CD4-positive, alpha-beta T cell treated with Interleukin-10 for 1 hour (primary cell): ENCODE results near the gene CSRP3.

Source experiments
- DNase-seq: peaks from one replicate; pipeline ENCODE4 v3.0.0-alpha.2; 2020

The CSRP3 gene

DNA sequence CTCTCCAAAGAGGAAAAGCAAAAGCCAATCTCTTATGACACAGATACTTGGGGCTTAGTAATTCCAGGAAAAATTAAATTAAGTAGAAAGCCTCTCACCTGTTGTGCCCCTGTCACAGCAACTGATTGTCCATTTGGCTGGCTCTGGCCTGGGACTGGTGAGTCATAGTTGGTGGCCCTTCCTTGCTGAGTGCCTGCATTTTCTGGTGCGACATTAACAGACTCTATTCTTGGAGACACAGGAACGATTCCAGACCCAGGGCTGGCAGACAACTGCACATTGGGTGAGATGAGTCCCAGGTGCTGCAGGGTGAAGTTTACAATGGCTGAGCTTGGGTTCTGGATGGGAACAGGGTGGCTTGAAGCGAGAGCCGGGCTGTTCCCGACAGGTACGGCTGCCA, 23.3 kb upstream of the CSRP3 start:
- no peak for DNase-seq

DNA sequence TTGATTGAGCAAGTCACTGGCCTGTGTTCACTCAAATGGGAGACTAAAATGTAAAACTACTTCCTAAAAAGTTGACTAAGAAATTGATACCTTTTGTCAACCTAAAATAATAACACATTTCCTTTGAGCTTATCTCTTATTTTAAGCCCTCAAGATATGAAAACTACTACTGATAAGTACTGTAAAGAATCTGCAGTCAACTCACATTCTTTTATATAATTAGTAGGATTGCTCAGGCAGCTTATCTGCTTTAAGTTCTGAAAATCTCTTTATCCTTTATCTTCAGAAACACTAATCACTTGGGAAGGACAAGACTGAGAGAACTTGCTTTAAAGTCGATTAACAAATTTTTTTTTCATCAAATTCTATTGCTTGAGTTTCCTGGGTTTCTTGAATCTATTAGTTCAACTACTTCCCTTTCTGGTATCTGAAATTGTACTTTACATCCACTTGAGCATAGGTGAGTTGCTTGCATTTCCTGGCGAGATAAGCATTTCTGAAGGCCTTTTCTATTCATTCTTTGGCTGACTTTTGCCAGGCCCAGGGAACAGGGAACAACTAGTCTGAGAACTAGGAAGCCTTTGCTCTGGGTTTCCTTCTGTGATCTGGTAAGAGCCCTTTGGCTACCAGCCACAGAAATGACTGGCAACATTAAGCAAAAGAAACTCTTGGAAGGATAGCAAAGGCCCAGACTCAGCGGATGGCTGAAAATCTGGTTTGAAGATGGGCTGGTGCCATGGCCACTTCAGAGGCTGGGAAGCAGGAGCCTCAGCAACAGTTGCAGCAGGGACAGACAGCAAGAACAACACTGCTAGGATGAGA, 19.3 kb upstream of the CSRP3 start:
- no peak for DNase-seq

DNA sequence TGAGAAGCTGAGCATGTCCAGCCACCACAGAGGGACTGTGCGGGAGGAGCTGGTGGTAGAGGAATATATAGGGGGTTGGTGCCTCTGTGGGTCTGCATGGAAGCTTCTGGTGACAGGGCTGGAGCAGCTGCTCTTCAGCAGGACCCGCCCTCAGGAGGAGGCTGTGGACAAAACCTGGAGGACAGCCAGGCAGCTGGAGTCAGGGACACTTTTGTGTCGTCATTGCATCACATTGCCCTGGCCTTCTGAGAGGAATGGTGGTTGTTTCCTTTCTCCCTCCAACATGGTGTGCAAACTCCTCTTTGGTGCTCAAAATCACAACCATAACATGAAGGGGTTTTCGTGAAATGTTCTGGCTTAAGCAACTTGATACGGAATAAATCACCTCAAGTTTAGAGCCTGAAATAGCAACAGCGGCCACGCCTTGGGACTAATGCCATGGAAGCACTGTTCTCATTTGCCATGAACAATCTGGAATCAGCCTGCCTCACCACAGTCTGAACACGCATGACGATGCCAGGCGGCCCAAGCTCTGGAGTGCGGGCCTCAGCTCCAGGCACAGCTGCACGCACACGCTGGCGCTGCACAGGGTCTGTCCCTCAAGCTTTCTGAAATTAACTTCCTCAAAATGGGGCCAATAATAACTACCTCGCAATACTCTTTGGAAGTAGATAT, 17.1 kb upstream of the CSRP3 start:
- DNase-seq = no peak

DNA sequence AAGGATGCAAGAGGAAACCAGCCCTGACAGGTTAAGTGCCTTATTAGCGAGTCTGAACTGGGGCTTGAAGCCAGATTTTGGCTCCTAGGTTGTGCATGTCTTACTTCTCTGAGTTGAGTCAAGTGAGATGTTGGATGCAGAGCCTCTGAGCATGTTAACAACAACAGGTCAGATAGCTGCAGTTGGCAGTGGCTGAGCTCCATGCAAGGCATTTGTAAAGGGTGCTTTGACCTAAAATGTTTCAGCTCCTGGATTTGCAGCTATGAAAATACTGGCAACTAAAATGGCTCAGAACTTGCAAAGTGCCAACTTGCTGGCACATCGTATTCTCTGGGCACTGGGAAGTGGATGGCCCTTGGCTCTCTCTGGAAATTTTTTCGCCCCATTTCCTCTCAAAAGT, 16.4 kb upstream of the CSRP3 start:
- no peak for DNase-seq

DNA sequence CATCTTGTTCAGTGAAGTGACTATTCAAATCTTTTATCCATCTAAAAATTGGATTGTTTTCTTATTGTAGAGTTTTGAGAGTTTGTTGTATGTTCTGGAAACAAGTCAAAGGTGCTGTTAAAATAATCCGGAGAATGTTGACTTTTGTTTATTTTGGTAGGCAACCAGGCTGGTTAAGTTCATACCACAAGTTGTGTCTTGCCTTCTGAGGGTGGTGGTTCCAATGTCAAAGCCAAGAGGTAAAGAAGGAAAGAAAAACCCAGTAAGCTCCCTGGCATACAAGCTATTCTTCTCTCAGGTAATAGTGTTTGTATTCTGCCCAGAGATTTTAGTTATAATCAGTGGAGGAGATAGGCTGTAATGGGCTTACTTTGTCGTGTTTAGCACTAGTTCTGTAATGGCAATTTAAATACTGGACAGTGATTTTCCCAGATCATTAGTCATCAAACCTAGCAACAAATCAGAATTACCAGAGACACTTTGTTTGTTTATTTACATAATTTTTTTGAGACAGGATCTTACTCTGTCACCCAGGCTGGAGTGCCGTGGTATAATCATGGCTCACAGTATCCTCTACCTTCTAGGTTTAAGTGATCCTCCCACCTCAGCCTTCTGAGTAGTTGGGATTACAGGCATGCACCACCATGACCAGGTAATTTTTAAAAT, 15.1 kb upstream of the CSRP3 start:
- no peak for DNase-seq

DNA sequence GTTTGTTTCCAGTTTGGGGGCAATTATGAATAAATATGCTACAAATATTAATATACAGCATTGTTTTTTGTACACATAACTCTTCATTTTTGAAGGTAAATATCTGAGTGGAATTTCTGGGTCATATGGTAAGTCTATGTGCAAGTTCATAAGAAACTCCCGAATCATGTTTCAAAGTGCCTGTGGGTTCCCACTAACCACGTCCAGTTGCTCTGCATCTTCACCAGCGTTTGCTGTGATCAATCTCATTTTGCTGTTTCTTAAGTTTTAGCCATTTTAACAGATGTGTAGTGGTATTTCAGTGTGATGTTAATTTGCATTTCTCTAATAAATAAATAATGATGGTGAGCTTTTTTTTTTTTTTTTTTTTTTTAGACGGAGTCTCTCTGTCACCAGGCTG, 14.2 kb upstream of the CSRP3 start:
- DNase-seq = no peak

DNA sequence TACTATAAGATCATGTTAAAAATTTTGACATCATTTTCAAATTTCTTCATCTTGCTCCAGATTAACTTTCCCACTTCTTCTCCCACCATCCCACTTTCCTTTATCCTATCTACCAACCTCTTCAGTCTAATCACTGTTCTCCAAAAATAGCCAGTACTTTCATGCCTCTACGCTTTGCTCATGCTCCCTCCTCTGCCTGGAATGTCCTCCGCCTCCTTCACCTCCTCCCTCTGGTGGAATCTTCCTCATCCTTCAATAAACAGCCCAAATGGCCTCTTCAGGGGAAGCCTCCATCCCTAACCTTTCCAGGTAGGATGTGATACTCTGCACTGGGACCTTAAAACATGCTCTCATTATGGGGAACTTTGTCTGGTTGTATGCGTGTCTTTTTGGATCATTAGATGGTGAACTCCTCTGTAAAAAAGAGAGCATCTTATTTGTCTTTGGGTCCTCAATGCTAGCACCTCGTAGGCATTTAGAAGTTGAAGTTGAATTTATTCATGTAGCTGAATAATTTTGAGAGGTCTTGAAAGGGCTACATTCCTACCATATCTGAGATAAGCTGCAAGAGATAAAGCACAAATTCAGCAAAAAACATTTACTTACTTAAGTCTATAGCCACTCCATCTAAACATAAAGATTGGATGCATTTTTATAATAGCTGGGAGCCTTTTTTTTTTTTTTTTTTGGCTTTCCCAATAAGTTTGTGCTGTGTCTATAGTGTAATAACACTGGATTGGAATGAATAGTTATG, 8.0 kb upstream of the CSRP3 start:
- no peak for DNase-seq

DNA sequence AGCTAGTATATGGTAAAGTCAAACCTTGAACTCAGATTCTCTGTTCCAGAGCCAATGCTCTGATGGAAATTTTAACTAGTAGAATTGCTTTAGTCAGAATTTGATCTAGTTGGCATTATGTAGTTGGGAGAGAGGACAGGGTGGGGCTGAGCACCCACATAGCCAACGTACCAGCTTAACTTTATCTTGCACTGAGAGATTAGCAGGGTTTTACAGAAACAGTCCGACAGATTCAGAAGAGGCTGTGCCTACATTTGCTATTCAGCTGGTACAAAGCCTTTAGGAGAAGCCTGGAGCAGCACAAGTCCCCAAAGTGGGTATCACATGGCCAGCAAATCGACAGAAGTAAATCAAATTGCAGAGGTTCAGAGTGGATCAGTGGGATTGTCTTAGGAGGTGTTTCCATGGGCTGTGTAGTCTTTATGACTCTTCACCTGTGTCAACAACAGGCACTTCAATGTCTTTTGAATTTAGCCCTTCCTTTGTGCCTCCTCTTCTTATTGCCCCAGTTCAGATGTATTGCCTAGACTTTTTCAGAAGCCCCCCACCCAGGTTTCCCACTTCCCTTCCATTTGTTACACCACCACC, 7.3 kb upstream of the CSRP3 start:
- no peak for DNase-seq

DNA sequence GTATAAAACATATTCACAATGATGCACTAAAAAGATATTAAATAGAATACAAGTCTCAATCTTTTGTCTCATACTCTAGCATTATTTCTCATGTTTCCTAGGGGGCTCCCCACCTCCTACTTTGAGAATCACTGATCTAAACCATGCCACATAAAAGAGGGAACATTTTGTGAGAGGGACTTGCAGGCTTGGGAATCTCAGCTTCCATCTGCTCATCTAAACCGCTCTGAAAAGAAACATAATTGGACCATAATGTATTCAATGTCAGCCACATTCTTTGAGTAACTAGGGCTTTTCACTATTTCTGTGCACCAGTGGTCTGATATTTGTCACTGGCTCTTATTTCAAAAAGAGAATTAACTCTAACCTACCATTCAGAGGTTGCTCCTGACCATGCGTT, 6.4 kb upstream of the CSRP3 start:
- DNase-seq = no peak

DNA sequence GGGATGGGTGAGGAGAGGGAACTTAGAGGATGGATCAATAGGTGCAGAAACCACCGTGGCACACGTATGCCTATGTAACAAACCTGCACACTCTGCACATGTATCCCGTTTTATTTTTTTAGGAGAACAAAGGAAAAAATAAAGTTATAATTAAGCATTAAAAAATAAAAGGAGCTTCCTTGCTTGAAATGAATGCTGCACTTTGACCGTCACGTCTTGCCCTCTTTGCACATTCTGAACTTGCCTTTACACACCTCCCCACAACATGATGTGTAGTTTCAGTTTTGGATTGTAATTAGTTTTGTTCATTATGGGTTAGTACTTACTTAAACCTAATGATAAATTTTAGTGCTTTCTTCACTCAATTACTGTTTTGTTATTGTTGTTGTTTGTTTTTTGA, 3.1 kb upstream of the CSRP3 start:
- no peak for DNase-seq

DNA sequence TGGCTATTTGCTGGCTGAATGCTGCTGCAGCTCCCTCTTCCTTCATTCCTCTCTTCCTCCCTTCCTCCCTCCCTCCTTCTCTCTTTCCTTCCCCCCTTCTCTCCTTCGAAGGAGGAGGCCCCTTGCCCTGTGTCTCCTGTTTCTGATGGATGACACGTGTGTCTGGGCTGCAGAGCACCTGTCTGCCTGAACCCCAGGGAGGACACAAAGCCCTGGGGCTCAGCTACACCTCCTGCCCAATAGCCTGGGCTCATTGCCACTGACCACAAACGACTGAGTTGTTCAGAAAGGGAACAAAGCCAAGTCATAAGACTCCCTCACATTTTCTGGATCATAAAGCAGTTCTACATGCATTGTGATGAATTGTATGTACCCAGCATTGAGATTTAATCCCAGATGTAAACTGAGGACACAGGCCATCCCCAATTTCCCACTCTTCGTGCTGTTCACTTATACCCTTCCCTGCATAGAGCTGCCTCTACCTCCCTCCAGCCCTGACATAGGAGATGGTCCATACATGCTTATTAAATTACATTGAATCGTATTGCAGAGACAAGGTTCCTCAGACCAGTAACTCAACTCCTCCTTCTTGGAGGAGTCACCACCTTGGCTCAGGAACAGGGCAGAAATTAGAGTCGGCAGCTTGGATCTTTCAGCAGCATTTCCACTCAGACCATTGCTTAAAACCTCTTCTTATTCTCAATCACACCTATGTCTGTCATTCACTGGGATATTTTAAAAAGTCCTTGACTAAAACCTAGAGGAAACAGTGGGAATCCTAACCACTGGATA, 1.2 kb downstream of the CSRP3 start:
- no peak for DNase-seq

DNA sequence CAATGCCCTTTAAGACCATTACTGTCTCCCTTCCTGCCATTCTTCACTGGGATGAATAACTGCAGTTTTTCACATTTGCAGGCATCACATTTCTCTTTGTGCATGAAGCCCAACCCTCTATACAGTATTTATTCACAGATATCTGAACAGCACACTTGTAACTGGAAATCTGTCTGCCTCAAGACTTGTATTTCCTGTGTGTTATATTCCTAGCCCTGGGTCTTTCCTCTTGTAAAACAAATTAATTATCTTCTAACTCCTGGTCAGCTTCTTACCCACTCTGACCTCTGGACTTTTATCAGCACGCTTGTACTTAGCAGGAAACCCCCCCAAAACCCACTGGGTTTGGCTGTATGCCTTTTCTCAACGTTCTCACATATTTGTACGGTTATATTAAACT, 2.0 kb downstream of the CSRP3 start:
- no peak for DNase-seq

DNA sequence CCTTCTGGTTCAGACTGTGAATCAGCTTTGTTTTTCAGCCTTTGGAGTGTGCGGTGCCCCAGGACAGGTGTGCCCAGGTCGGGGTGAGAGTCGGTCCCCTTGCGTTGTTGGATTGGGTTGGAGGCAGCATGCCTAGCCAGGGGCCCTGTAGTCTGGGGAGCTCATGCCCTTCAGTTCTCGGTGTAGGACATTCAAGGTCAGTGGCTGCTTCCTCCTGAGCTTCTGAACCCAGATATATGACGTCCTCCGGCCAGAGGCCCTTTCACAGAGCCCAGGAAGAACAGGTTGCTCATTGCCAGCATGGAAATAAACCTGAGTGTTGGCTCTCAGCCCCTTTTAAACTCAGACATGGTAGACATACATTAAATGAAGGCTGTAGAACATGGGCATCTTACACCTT, 2.7 kb downstream of the CSRP3 start:
- no peak for DNase-seq

DNA sequence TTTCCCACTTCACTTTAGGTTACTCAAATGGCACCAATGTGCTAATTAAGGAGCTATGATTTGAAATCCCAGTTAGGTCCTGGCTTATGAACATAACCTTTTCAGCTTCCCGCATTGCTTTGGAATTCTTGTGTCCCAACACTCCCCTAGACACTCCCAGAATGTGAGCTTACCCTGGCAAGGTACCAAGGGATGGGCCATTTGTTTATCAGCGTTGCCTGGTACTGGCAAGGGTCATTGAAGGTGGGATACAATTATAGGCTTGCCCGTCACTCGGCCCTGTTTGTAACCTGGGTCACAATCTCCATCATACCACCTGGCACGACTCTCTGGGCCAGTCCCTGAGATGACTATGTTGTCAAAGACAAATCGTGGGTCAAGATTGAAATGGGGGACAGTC, 5.4 kb downstream of the CSRP3 start:
- no peak for DNase-seq

DNA sequence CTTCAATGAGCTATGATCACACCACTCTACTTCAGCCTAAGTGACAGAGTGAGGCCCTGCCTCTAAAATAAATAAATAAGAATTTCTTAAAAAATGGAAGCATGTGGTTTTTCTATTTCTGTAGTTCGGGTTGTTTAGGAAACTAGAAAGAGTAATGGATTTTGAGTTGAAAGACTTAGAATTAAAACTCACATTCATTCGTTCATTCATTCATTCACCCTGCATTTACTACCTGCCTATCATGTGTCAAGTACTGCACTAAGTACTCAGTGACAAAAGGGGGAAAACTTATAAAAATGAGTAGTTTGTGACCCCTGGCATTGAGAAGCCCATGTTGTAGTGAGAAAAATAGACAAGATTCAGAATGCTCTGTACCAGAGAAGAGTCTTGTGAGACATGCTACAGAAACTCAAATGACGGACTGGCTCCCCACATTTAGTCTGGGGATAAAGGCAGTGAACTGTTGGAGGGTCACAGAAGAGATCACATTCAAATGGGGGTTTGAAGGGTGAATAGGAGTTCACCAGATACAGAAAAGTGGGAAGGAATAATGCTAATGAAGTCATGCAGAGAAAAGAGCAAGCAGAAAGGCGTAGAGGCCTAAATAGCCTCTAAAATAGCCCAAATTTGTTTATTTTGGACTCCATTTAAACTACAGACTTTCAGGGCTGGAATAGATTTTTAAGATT, 7.0 kb downstream of the CSRP3 start:
- DNase-seq = no peak

DNA sequence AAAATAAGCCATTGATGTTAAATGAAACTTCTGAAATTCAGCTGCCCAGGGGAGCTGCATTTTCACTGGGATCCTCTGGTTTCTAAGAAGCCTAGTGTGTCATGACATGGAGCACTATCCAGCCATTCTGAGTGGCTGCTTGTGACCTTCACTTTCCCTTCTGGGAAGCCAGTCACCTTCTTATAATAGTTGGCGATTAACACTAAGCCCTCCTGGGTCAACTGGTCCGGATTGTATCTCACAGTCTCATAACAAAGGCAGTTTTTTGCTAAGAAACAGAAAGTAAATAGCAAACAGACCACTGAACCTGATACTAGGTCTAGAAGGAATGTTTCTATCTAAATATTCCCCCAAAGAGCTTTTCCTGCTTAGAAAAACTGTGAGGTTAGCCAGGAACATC, 7.9 kb downstream of the CSRP3 start:
- no peak for DNase-seq

DNA sequence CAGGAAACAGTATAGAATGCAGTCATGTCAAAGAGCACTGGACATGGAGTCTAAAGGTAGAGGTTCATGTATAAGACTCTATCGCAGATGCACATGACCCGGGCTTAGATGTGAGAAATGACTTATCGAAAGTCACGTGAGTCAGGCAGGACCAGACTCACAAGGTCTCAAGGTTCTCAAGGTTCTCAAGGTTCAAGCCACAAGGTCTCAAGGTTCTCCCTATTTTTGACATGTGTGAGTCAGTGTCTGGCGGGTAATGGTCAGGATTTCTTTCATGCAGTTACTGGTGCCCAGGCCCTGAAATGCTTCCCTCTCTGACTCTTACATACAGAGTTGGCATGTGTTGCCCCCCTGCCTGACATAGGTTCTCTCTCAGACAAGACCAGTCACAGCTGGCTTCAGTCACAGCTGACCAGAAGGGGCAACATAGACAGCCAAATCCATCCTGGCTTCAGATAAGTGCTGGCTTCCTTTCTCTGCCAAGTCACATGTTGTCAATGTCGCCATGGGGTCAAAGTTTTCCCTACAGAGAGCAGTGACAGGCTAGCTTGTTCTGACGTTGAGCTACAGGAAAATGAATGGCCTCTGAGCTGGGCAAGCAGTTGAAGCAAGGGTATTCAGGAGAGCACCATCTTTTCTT, 10.1 kb downstream of the CSRP3 start:
- no peak for DNase-seq

DNA sequence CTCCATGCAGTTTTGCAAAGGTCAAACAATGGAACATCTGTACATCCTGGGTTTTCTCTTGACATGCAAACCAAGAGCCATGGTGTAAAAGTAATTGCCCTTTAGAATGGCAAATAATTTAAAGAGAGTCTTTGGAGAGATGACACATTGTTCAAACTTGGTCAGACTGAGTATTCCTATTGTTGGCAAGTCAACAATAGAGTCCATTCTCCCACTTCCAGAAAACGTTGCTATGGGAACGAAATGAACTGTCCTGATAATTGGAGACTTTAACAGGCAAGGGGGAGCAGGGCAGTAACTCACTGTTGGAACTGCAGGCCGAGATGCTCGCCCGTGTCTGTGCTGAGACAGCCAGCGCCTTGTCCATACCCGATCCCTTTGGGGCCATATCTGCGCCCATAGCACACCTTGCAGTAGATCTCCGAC, 13.9 kb downstream of the CSRP3 start:
- no peak for DNase-seq

DNA sequence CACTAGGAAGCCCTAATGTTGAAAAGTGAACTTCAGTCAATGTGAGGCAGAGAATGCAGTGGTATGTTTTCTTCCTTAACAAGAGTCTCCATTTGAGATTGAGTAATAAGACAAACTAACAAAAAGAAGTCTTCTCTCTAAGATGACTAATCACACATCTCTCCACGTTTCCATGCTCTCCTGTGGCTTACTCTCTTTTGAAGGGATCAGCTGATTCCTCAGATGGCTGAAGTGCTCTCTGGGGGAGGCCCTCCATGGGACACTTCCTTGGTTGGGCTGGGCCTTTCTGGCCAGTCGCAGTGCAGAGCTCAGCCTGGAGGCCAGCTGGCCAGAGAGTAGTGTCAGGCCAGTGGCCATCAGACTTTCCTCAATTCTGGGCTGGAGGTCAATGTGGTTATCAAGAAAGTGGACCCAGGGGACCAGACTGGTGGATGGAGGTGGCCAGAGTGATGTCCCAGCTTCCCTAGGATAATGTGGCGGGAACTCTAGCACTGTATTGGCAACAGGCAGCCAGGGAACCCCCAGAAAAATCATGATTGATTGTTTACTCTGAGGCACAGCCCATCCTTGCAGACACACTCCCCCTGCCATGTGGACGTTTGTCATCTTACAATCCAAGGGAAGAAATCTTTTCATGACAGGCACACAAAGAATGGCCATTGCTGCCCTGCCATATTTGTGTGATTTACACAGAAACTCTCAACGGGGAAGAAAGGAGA, 14.5 kb downstream of the CSRP3 start:
- DNase-seq = no peak

DNA sequence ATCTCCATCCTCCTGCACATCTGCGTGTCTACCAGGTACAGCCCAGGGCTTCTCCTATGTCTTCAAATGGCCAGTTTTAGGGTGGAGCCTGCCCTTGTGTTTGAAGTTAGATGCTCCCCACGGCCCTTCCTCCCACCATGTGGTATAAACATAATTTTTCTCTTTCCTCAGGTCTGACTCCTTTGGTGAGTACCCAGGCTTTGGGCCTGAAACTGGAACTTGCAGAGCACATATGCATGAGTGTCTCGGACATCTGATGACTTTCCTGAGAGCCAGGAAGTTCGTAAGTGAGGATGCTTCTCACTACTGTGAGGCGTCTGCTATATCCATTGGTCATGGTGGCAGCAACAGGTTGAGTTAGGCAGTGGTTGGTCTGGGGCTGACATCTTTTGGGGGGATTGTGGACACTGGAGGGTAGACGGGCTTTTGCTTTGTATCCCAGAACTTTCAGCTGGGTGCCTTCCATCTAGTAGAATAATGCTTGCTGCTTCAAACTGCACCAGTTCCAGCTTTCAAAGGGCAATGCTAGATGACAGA, 16.2 kb downstream of the CSRP3 start:
- no peak for DNase-seq
